MCF 10A (cell line): ENCODE data around the gene NLRP3. TPM values are rescaled to one million over a fixed set of nuclear protein-coding genes. Genes with fewer than 3 reads are reported as not detected.
"Not testable (repeated sequence)": the region's sequence is repeated elsewhere in the genome, so short reads cannot be mapped to it uniquely, and the experiment has no call there.

Experiments used
- Bru-seq: library from RNA; stranded (reverse); fragments of 400-500 nt; gene quantifications from one replicate; lab custom pipeline; 2021; lab: Mats Ljungman, UMichigan
- BruChase-seq, 2 experiments: library from RNA; stranded (reverse); fragments of 400-500 nt; gene quantifications; one replicate each; lab custom pipeline; 2021; lab: Mats Ljungman, UMichigan
- BruUV-seq: library from RNA; stranded (reverse); fragments of 400-500 nt; replicated peaks from 2 replicates; lab custom pipeline; 2021; lab: Mats Ljungman, UMichigan
- CTCF ChIA-PET: fragments of 300-600 bp; sonication (Branson Sonifier 250); formaldehyde crosslinking; extraction: SDS; loops from one replicate; lab custom pipeline; 2021; ENCODE audit warnings: antibody characterized with exemption, inconsistent platforms; lab: Yijun Ruan, JAX
- POLR2A ChIA-PET: fragments of 300-600, 350-650 bp; sonication (Branson Sonifier 250); formaldehyde crosslinking; extraction: SDS; loops from one replicate; lab custom pipeline; 2020; ENCODE audit warnings: antibody characterized with exemption, inconsistent platforms; lab: Yijun Ruan, JAX
- DNase-seq: peaks from one replicate; pipeline ENCODE4 v3.0.0-alpha.2; 2018; ENCODE audit not compliant: unreplicated experiment
- H3K27ac Mint-ChIP-seq: one replicate; pipeline ENCODE4 v1.8.0; 2022; ENCODE audit warnings: mild to moderate bottlenecking, low read depth, mixed read lengths; ENCODE audit not compliant: unreplicated experiment
- H3K27me3 Mint-ChIP-seq: one replicate; pipeline ENCODE4 v1.8.0; 2022; ENCODE audit warnings: mixed read lengths; ENCODE audit not compliant: insufficient read depth, unreplicated experiment
- H3K36me3 Mint-ChIP-seq: one replicate; pipeline ENCODE4 v1.8.0; 2022; ENCODE audit warnings: mild to moderate bottlenecking, moderate library complexity, mixed read lengths; ENCODE audit not compliant: insufficient read depth, unreplicated experiment
- H3K4me1 Mint-ChIP-seq: one replicate; pipeline ENCODE4 v1.8.0; 2022; ENCODE audit warnings: mixed read lengths; ENCODE audit not compliant: insufficient read depth, unreplicated experiment
- H3K4me3 Mint-ChIP-seq: one replicate; pipeline ENCODE4 v1.8.0; 2022; ENCODE audit warnings: mild to moderate bottlenecking, moderate library complexity, mixed read lengths; ENCODE audit not compliant: unreplicated experiment
- H3K9me3 Mint-ChIP-seq: one replicate; pipeline ENCODE4 v1.8.0; 2022; ENCODE audit warnings: mixed read lengths; ENCODE audit not compliant: unreplicated experiment
- intact Hi-C: fragments of 100-400 bp; cut with micrococcal nuclease; formaldehyde crosslinking; loops from 2 replicates; pipeline ENCODE4 v1.14.1; 2022
- long read RNA-seq: library from polyadenylated mRNA; stranded (forward); transcript quantifications from one replicate; pipeline ENCODE4 v2.0.0, GENCODE V29; 2022
- total RNA-seq: library from RNA; stranded (reverse); gene quantifications from 2 replicates; pipeline ENCODE4 v1.2.3, GENCODE V29; 2022
- TF ChIP-seq, protein P1 (sequence below): fragments of 200-600 bp; IDR thresholded peaks from one replicate; pipeline ENCODE4 v1.8.0; 2022; ENCODE audit warnings: antibody characterized with exemption, mild to moderate bottlenecking; ENCODE audit not compliant: unreplicated experiment

NLRP3 gene
- 0.16 and 0.42 TPM in 2 replicates for total RNA-seq
- percentile 11 among the genes with signal in this experiment for Bru-seq, nascent RNA
- percentile 15 among the genes with signal in this experiment for BruChase-seq, experiment 1, labeled RNA remaining after a 6-hour chase
- percentile 12 among the genes with signal in this experiment for BruChase-seq, experiment 2, labeled RNA remaining after a 2-hour chase
- long read RNA-seq = 0 reads

DNA sequence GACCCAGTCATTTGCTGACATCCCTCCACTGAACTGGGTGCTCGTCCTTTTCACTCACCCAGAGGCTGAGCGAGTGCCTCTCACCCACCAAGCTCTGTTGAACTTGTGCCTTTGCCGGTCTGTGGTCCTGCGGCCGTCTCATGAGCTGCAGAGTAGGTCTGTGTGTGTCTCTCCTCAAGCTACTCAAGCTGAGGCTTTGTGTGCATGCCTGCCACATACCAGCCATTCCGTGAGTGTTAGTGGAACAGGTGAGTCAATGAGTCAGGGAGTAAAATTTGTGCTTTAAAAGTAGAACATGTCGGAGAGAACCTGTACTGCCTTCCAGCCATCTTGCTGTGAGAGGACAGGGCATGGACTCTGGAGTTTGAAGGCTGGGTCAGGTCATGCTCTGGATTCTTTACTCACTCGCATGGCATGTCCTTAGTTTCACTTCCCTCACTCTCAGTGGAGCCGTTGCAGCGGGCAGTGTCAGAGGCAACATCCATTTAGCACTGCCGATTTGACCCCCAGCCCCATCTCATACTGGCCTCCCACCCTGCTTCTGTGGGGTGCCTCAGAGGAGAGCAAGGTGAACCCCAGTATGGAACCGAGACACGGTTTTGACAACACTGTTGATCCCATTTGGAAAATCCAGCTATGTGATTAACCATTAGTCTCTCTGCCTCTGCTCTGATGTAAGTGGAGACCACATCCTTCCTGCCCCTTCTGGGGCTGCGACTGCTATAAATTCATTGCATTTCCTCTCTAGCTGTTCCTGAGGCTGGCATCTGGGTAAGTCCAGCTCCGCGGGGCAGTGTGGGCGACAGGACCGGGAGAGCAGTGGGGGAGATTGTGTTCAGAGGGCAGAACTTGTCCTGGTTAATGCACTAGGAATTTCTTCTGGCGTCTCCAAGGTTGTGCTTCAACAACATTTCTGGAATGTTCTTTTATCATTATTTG, at the start of gene NLRP3:
Gene NLRP3, plus strand, starts transcription at position 751 of the 939 bp plus-strand sequence. CDS start 2,628 bp downstream, outside the sequence.
- H3K27ac Mint-ChIP-seq = peak within 1 kb of the TSS; percentile 2
- H3K4me1 Mint-ChIP-seq = peaks cover 18% of the 10 kb centered on the region
- TF ChIP-seq, protein P1, sequence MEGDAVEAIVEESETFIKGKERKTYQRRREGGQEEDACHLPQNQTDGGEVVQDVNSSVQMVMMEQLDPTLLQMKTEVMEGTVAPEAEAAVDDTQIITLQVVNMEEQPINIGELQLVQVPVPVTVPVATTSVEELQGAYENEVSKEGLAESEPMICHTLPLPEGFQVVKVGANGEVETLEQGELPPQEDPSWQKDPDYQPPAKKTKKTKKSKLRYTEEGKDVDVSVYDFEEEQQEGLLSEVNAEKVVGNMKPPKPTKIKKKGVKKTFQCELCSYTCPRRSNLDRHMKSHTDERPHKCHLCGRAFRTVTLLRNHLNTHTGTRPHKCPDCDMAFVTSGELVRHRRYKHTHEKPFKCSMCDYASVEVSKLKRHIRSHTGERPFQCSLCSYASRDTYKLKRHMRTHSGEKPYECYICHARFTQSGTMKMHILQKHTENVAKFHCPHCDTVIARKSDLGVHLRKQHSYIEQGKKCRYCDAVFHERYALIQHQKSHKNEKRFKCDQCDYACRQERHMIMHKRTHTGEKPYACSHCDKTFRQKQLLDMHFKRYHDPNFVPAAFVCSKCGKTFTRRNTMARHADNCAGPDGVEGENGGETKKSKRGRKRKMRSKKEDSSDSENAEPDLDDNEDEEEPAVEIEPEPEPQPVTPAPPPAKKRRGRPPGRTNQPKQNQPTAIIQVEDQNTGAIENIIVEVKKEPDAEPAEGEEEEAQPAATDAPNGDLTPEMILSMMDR = no peak
- H3K36me3 Mint-ChIP-seq = no peaks in the 10 kb centered on the region
- POLR2A ChIA-PET = interaction anchor here (0.9 to 2.5 kb wide), 4 partner anchors 13 to 185 kb away, joined by 3 to 12 read pairs (median 4); no protein-coding TSS in a partner anchor
- no TSS peak for BruUV-seq
- no peaks in the 10 kb centered on the region for H3K9me3 Mint-ChIP-seq
- CTCF ChIA-PET = interaction anchor here (1.3 to 8.1 kb wide), 3 partner anchors 12 to 70 kb away, joined by 3 to 58 read pairs (median 5); no protein-coding TSS in a partner anchor
- H3K27me3 Mint-ChIP-seq = no peaks in the 10 kb centered on the region
- H3K4me3 Mint-ChIP-seq = peak within 1 kb of the TSS; percentile 14
- intact Hi-C loops = no loop called here
- peak; percentile 55 for DNase-seq

DNA sequence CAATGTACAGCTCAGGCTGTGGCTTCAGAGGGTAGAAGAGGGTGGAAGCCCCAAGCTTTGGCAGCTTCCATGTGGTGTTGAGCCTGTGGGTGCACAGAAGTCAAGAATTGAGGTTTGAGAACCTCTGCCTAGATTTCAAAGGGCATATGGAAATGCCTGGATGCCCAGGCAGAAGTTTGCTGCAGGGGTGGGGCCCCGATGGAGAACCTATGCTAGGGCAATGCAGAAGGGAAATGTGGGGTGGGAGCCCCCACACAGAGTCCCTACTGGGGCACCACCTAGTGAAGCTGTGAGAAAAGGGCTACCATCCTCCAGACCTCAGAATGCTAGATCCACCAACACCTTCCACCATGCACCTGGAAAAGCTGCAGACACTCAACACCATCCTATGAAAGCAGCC, 49.6 kb upstream of the NLRP3 start:
- H3K4me1 Mint-ChIP-seq, H3K9me3 Mint-ChIP-seq, H3K4me3 Mint-ChIP-seq, POLR2A ChIA-PET, intact Hi-C loops, DNase-seq, H3K27me3 Mint-ChIP-seq, BruUV-seq, H3K27ac Mint-ChIP-seq: not testable (repeated sequence)
- peaks cover 15% of the 10 kb centered on the region for H3K36me3 Mint-ChIP-seq
- CTCF ChIA-PET = interaction anchor here (0.5 to 1.1 kb wide), 2 partner anchors 120 to 373 kb away, joined by 3 to 4 read pairs; no protein-coding TSS in a partner anchor

DNA sequence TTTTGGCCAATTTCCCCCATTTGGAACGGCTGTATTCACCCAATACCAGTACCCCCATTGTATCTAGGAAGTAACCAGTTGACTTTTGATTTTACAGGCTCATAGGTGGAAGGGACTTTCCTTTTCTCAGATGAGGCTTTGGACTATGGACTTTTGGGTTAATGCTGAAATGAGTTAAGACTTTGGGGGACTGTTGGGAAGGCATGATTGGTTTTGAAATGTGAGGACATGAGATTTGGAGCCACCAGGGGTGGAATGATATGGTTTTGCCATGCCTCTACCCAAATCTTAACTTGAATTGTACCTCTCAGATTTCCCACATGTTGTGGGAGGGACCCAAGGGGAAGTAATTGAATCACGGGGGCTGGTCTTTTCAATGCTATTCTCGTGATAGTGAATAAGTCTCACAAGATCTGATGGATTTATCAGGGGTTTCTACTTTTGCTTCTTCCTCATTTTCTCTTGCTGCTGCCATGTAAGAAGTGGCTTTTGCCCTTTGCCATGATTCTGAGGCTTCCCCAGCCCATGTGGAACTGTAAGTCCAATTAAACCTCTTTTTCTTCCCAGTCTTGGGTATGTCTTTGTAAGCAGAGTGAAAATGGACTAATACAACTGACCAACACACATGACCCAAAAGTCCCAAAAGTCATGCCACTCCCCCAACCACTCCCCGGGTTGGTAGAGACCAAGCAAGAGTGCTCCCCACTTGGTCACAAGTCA, 48.9 kb upstream of the NLRP3 start:
- peaks cover 12% of the 10 kb centered on the region for H3K36me3 Mint-ChIP-seq
- no peak overlapping the region for H3K27ac Mint-ChIP-seq
- intact Hi-C loops = no loop called here
- DNase-seq = no peak
- BruUV-seq = no TSS peak
- ChIA-PET CTCF (interaction anchor here (0.5 to 1.5 kb wide), 4 partner anchors 23 to 374 kb away, joined by 3 to 4 read pairs (median 4); no protein-coding TSS in a partner anchor), POLR2A (no interaction called here)
- H3K9me3 Mint-ChIP-seq = peaks cover 8% of the 10 kb centered on the region
- no peaks in the 10 kb centered on the region for H3K27me3 Mint-ChIP-seq
- no peak overlapping the region for H3K4me3 Mint-ChIP-seq
- TF ChIP-seq, protein P1 = no peak
- H3K4me1 Mint-ChIP-seq = no peaks in the 10 kb centered on the region

GRCh38 chr1:247367786-247368422, 48.1 kb upstream of the NLRP3 start:
- H3K36me3 Mint-ChIP-seq = peaks cover 12% of the 10 kb centered on the region
- CTCF ChIA-PET = interaction anchor here (0.6 to 3.8 kb wide), 6 partner anchors 22 to 461 kb away, joined by 3 to 47 read pairs (median 4); no protein-coding TSS in a partner anchor
- no peaks in the 10 kb centered on the region for H3K27me3 Mint-ChIP-seq
- no peak for DNase-seq
- intact Hi-C loops = no loop called here
- POLR2A ChIA-PET = no interaction called here
- no peak overlapping the region for H3K4me3 Mint-ChIP-seq
- H3K9me3 Mint-ChIP-seq = peaks cover 8% of the 10 kb centered on the region
- no TSS peak for BruUV-seq
- H3K27ac Mint-ChIP-seq = no peak overlapping the region
- TF ChIP-seq, protein P1 = no peak
- H3K4me1 Mint-ChIP-seq = no peaks in the 10 kb centered on the region
